ENCODE measurements around the gene NUP98. TPM values are rescaled to one million over a fixed set of nuclear protein-coding genes. Genes with fewer than 3 reads are reported as not detected.

Gene NUP98
- total RNA-seq, 1 experiment from 2014 or later = 98.4 TPM

DNA sequence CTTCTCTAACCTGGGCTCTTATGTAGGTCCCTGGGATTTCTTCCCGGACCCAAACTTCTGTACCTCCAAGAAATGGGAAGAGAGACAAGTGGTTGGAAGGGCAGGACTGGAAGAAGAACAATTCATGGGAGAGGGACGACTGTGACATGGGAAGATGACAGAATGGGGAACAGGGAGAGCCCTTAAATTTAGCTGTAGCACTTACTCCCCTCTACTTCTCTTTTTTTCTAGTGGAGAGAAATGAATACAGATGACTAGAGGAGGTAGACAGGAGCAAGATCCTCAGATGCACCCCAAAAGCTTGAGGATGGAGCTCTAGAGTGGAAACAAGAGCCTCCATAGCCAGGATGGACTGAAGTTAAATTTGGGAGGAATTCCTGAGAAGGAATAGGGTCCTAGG lies 41.1 kb upstream of the NUP98 start:
- Histone ChIP-seq H3K9ac (ENCODE audit: low read length) (no peak overlapping the region), H2AFZ (ENCODE audit: low read depth, low read length, poor library complexity, severe bottlenecking) (no peak overlapping the region), H3K4me1 (ENCODE audit: control insufficient read depth in 1 of 2, insufficient read depth in 2 of 2, low read length in 2 of 2) (peaks cover 11 to 36% of the 10 kb centered on the region in 2 experiments), H3K36me3 (ENCODE audit: control insufficient read depth in 1 of 2, insufficient read depth in 2 of 2, low read length in 2 of 2) (peaks cover 2 to 5% of the 10 kb centered on the region in 2 experiments; a peak in 1 of 4 replicates), H3K79me2 (ENCODE audit: insufficient read depth, low read length) (peaks cover 69% of the 10 kb centered on the region), H3K4me2 (ENCODE audit: low read length) (peak overlapping the region; percentile 92; the same call in 1 of the 2 replicates), H4K20me1 (ENCODE audit: insufficient read depth) (no peaks in the 10 kb centered on the region), H3K9me2 (ENCODE audit: insufficient read depth) (no peaks in the 10 kb centered on the region), H3K4me3 (replicated peaks in 1 of 2; ENCODE audit: low read depth in 1 of 2, low read length in 2 of 2) (no peak overlapping the region), H3K27me3 (ENCODE audit: insufficient read depth, low read length) (no peaks in the 10 kb centered on the region), H3K27ac (ENCODE audit: low read depth, low read length) (no peak overlapping the region), H3K9me3 (ENCODE audit: control insufficient read depth in 1 of 2, insufficient read depth in 1 of 2, low read depth in 1 of 2, low read length in 2 of 2) (no peaks in the 10 kb centered on the region)
- TF ChIP-seq, protein P1, sequence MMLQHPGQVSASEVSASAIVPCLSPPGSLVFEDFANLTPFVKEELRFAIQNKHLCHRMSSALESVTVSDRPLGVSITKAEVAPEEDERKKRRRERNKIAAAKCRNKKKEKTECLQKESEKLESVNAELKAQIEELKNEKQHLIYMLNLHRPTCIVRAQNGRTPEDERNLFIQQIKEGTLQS (IDR thresholded peaks at IDR 0.05) = no peak
- TF ChIP-seq SRF (IDR thresholded peaks at IDR 0.05; ENCODE audit: low read depth) = no peak
- TF ChIP-seq FOSL1 (IDR thresholded peaks at IDR 0.05; ENCODE audit: low read depth) = no peak
- no peak for TF ChIP-seq EZH2 (IDR thresholded peaks at IDR 0.05)
- CTCF ChIA-PET = interaction anchor here (1.2 to 2.3 kb wide), 2 partner anchors 16 to 234 kb away, joined by 4 to 7 read pairs; partner anchors contain the start of gene STIM1
- ATAC-seq = no peak
- intact Hi-C loops (cut with micrococcal nuclease) = no loop called here
- RAD21 ChIA-PET (ENCODE audit: low non-redundant PET in 1 of 2, low total read pairs in 2 of 2, uncharacterized antibody in 2 of 2, unreplicated experiment in 2 of 2) = no interaction called here
- POLR2A ChIA-PET = no interaction called here
- no peak for DNase-seq (ENCODE audit: low read depth, low spot score)
- BruUV-seq (replicated peaks) = no TSS peak

GRCh38 chr11:3837793-3838192 lies 40.4 kb upstream of the NUP98 start:
- Histone ChIP-seq H3K27me3 (ENCODE audit: insufficient read depth, low read length) (no peaks in the 10 kb centered on the region), H4K20me1 (ENCODE audit: insufficient read depth) (no peaks in the 10 kb centered on the region), H3K9ac (ENCODE audit: low read length) (no peak overlapping the region), H3K27ac (ENCODE audit: low read depth, low read length) (no peak overlapping the region), H3K4me1 (ENCODE audit: control insufficient read depth in 1 of 2, insufficient read depth in 2 of 2, low read length in 2 of 2) (peaks cover 11 to 36% of the 10 kb centered on the region in 2 experiments), H3K79me2 (ENCODE audit: insufficient read depth, low read length) (peaks cover 75% of the 10 kb centered on the region), H2AFZ (ENCODE audit: low read depth, low read length, poor library complexity, severe bottlenecking) (no peak overlapping the region), H3K4me3 (replicated peaks in 1 of 2; ENCODE audit: low read depth in 1 of 2, low read length in 2 of 2) (no peak overlapping the region), H3K9me3 (ENCODE audit: control insufficient read depth in 1 of 2, insufficient read depth in 1 of 2, low read depth in 1 of 2, low read length in 2 of 2) (no peaks in the 10 kb centered on the region), H3K4me2 (ENCODE audit: low read length) (no peak overlapping the region), H3K9me2 (ENCODE audit: insufficient read depth) (no peaks in the 10 kb centered on the region), H3K36me3 (ENCODE audit: control insufficient read depth in 1 of 2, insufficient read depth in 2 of 2, low read length in 2 of 2) (peaks cover 2 to 5% of the 10 kb centered on the region in 2 experiments; a peak in 1 of 4 replicates)
- ATAC-seq = no peak
- ChIA-PET POLR2A (no interaction called here), CTCF (interaction anchor here (1.5 to 2.3 kb wide), 2 partner anchors 12 to 235 kb away, joined by 4 to 7 read pairs; no protein-coding TSS in a partner anchor), RAD21 (ENCODE audit: low non-redundant PET in 1 of 2, low total read pairs in 2 of 2, uncharacterized antibody in 2 of 2, unreplicated experiment in 2 of 2) (no interaction called here)
- no TSS peak for BruUV-seq (replicated peaks)
- no peak for DNase-seq (ENCODE audit: low read depth, low spot score)
- intact Hi-C loops (cut with micrococcal nuclease) = no loop called here
- TF ChIP-seq, protein P2, sequence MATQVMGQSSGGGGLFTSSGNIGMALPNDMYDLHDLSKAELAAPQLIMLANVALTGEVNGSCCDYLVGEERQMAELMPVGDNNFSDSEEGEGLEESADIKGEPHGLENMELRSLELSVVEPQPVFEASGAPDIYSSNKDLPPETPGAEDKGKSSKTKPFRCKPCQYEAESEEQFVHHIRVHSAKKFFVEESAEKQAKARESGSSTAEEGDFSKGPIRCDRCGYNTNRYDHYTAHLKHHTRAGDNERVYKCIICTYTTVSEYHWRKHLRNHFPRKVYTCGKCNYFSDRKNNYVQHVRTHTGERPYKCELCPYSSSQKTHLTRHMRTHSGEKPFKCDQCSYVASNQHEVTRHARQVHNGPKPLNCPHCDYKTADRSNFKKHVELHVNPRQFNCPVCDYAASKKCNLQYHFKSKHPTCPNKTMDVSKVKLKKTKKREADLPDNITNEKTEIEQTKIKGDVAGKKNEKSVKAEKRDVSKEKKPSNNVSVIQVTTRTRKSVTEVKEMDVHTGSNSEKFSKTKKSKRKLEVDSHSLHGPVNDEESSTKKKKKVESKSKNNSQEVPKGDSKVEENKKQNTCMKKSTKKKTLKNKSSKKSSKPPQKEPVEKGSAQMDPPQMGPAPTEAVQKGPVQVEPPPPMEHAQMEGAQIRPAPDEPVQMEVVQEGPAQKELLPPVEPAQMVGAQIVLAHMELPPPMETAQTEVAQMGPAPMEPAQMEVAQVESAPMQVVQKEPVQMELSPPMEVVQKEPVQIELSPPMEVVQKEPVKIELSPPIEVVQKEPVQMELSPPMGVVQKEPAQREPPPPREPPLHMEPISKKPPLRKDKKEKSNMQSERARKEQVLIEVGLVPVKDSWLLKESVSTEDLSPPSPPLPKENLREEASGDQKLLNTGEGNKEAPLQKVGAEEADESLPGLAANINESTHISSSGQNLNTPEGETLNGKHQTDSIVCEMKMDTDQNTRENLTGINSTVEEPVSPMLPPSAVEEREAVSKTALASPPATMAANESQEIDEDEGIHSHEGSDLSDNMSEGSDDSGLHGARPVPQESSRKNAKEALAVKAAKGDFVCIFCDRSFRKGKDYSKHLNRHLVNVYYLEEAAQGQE (IDR thresholded peaks at IDR 0.05; ENCODE audit: low read depth) = no peak
- TF ChIP-seq FOSL1 (IDR thresholded peaks at IDR 0.05; ENCODE audit: low read depth) = no peak
- no peak for TF ChIP-seq ZNF274 (IDR thresholded peaks at IDR 0.05; ENCODE audit: low read depth, low read length)
- no peak for TF ChIP-seq JUND (IDR thresholded peaks at IDR 0.05)
- TF ChIP-seq CEBPB (IDR thresholded peaks at IDR 0.05; ENCODE audit: low read depth) = no peak
- no peak for TF ChIP-seq TCF7L2 (IDR thresholded peaks at IDR 0.05; ENCODE audit: borderline replicate concordance, extremely low read depth, insufficient read depth, insufficient read length)
- TF ChIP-seq ZFX (IDR thresholded peaks at IDR 0.05) = no peak

Measured in HCT116 (cell line).